Thoracic aorta (tissue), 2 donors: ENCODE data around the gene UBE4B. TPM values are rescaled to one million over a fixed set of nuclear protein-coding genes. Genes with fewer than 3 reads are reported as not detected.

Source experiments
- ATAC-seq: fragments of 150-250 bp; one replicate; pipeline ENCODE4 v1.8.0; 2017; ENCODE audit warnings: low read depth; ENCODE audit not compliant: insufficient number of reproducible peaks, low FRiP score
- DNase-seq: peaks from one replicate; pipeline ENCODE4 v3.0.0-alpha.2; 2020; ENCODE audit warnings: low spot score
- H3K27ac ChIP-seq, 2 donors: fragments of 200-600 bp; sonication (generic); 1 replicate in 1 of 2; 2 replicates in 1 of 2; pipeline ENCODE4 v1.5.1; 2016; ENCODE audit warnings: mild to moderate bottlenecking in 2 of 2, moderate library complexity in 2 of 2
- H3K27me3 ChIP-seq: fragments of 200-600 bp; sonication (generic); replicated peaks from 2 replicates; pipeline ENCODE4 v1.6.0; 2016; ENCODE audit warnings: mild to moderate bottlenecking; ENCODE audit not compliant: insufficient read depth
- H3K36me3 ChIP-seq: fragments of 200-600 bp; sonication (generic); one replicate; pipeline ENCODE4 v1.5.1; 2016
- H3K4me1 ChIP-seq, 2 donors: fragments of 200-600 bp; sonication (generic); 1 replicate in 1 of 2; 2 replicates in 1 of 2; pipeline versions ENCODE4 v1.5.1 to v1.6.0; 2016; ENCODE audit warnings: low read depth in 2 of 2, mild to moderate bottlenecking in 1 of 2; ENCODE audit not compliant: control insufficient read depth in 1 of 2
- H3K4me3 ChIP-seq: fragments of 200-600 bp; sonication (generic); 2 replicates; pipeline ENCODE4 v1.5.1; 2016; ENCODE audit warnings: mild to moderate bottlenecking
- H3K9me3 ChIP-seq: fragments of 200-600 bp; sonication (generic); 2 replicates; pipeline ENCODE4 v1.5.1; 2016
- total RNA-seq, 2 donors: library from RNA; depleted of rRNA; stranded (reverse); fragments of >200 nt; gene quantifications; one replicate each; pipeline versions ENCODE4 v1.1.0 to v1.2.3, GENCODE V29; 2016
- TF ChIP-seq, protein P1 (sequence below): fragments of 200-600 bp; sonication (generic); IDR thresholded peaks from one replicate; pipeline ENCODE4 v1.5.1; 2019; ENCODE audit warnings: antibody characterized with exemption

UBE4B gene
- total RNA-seq, 2 donors from 2014 or later = 55.0 to 89.2 TPM

GRCh38 chr1:10179406-10180091, 146.8 kb downstream of the UBE4B start:
- no peaks in the 10 kb centered on the region for H3K9me3 ChIP-seq
- TF ChIP-seq, protein P1, sequence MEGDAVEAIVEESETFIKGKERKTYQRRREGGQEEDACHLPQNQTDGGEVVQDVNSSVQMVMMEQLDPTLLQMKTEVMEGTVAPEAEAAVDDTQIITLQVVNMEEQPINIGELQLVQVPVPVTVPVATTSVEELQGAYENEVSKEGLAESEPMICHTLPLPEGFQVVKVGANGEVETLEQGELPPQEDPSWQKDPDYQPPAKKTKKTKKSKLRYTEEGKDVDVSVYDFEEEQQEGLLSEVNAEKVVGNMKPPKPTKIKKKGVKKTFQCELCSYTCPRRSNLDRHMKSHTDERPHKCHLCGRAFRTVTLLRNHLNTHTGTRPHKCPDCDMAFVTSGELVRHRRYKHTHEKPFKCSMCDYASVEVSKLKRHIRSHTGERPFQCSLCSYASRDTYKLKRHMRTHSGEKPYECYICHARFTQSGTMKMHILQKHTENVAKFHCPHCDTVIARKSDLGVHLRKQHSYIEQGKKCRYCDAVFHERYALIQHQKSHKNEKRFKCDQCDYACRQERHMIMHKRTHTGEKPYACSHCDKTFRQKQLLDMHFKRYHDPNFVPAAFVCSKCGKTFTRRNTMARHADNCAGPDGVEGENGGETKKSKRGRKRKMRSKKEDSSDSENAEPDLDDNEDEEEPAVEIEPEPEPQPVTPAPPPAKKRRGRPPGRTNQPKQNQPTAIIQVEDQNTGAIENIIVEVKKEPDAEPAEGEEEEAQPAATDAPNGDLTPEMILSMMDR = no peak
- H3K4me1 ChIP-seq = no peaks in the 10 kb centered on the region
- H3K27ac ChIP-seq = no peak overlapping the region
- DNase-seq (no peak), ATAC-seq (no peak)
- peaks cover 20% of the 10 kb centered on the region for H3K36me3 ChIP-seq
- no peaks in the 10 kb centered on the region for H3K27me3 ChIP-seq
- no peak overlapping the region for H3K4me3 ChIP-seq

GRCh38 chr1:10181154-10181553, 148.4 kb downstream of the UBE4B start:
- Histone ChIP-seq H3K36me3 (peaks cover 20% of the 10 kb centered on the region), H3K9me3 (no peaks in the 10 kb centered on the region), H3K4me1 (no peaks in the 10 kb centered on the region), H3K27ac (no peak overlapping the region), H3K27me3 (no peaks in the 10 kb centered on the region), H3K4me3 (no peak overlapping the region)
- ATAC-seq (no peak), DNase-seq (no peak)
- TF ChIP-seq, protein P1 = no peak

DNA sequence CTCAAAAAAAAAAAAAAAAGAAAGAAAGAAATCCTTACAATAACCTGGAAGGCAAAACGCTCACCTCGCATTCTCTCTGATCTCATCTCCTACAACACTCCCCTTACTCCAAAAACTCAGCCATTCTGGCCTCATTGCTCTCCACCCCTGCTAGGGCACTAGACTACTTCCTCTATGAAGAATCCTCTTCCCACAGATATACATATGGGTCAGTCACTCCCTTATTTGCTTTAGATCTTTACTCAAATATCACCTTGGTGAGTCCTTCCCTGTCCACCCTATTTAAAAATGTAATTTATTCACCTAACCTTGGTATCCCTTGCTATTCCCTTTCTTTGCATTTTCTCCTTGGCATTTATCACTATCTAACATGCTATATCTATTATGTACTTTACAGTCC, 153.0 kb downstream of the UBE4B start:
- Histone ChIP-seq H3K27me3 (no peaks in the 10 kb centered on the region), H3K27ac (no peak overlapping the region), H3K4me3 (no peak overlapping the region), H3K36me3 (peaks cover 2% of the 10 kb centered on the region), H3K9me3 (no peaks in the 10 kb centered on the region), H3K4me1 (no peaks in the 10 kb centered on the region)
- ATAC-seq (no peak), DNase-seq (no peak)
- TF ChIP-seq, protein P1 = no peak

DNA sequence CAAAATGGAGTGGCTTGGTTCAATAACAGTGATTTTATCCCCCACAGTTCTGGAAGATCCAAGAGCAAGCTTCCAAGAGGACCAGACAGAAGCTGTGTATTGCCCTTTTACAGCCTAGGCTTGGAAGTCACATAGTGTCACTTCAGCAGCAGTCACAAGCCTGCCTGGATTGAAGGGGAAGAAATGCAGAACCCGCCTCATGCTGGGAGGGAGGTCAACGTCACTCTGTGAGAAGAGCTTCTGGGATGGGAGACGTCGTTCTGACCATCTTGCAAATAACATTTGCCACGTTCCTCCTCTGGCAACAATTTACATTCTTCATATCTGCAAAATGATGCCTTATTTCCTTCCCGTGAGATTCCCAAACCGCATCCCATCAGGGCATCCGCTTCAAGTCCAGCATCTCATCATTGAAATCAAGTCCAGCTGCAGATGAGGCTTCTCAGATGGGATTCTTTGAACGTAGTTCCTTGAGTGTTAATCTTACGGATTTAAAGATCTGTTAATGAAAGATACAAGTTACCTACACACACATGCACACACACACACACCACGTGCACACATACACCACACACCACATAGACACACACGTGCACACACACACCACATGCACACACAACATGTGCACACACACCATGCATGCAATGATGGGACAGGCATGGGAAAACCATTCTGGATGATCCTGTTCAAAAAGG, 153.7 kb downstream of the UBE4B start:
- H3K9me3 ChIP-seq = no peaks in the 10 kb centered on the region
- H3K4me3 ChIP-seq = no peak overlapping the region
- no peaks in the 10 kb centered on the region for H3K4me1 ChIP-seq
- DNase-seq (no peak), ATAC-seq (no peak)
- TF ChIP-seq, protein P1 = no peak
- no peaks in the 10 kb centered on the region for H3K27me3 ChIP-seq
- no peaks in the 10 kb centered on the region for H3K36me3 ChIP-seq
- H3K27ac ChIP-seq = no peak overlapping the region

DNA sequence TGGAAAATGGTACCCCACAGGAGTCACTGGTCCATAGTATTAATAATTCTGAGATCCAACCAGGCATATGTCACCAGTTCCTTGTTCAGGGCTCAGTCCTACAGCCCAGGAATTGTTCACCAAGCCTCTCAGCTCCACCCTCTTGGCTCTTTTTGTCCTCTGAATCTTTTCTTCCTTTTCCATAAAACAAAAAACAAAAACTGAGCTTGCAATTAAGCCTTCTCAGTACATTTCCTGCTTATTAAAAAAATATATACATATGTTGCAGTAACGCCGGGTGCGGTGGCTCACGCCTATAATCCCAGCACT, 154.2 kb downstream of the UBE4B start:
- ATAC-seq (no peak), DNase-seq (no peak)
- no peak overlapping the region for H3K27ac ChIP-seq

More for the DNA sequence above, 154.2 kb downstream of the UBE4B start:
- H3K36me3 ChIP-seq = no peaks in the 10 kb centered on the region
- H3K4me3 ChIP-seq = no peak overlapping the region
- no peaks in the 10 kb centered on the region for H3K27me3 ChIP-seq
- no peaks in the 10 kb centered on the region for H3K4me1 ChIP-seq
- H3K9me3 ChIP-seq = no peaks in the 10 kb centered on the region
- TF ChIP-seq, protein P1 = no peak
